Psoas muscle (tissue), 8 donors: ENCODE measurements around the gene PSMB4. TPM values are rescaled to one million over a fixed set of nuclear protein-coding genes. Genes with fewer than 3 reads are reported as not detected.
A peak's percentile ranks its signal among the peaks of the same experiment; 100 is the strongest.

Source experiments
- ATAC-seq, 4 donors: fragments of 200-7000 bp; cut with Tn5 transposase; one replicate each; pipeline ENCODE4 v1.9.1; 2020; ENCODE audit warnings: moderate library complexity in 3 of 4, mild to moderate bottlenecking in 2 of 4
- DNase-seq, 2 donors: peaks; one replicate each; pipeline ENCODE4 v3.0.0-alpha.2; 2020
- H3K27ac ChIP-seq: fragments of 200-600 bp; one replicate; pipeline ENCODE4 v1.8.0; 2022
- H3K27me3 ChIP-seq, 3 donors: fragments of 200-600 bp in 1 of 3; one replicate each; pipeline versions ENCODE4 v1.6.1 to v1.8.0; 2013 to 2022; ENCODE audit warnings: low read length in 2 of 3, mild to moderate bottlenecking in 2 of 3, moderate library complexity in 1 of 3; ENCODE audit not compliant: insufficient read depth in 3 of 3
- H3K36me3 ChIP-seq, 2 donors: fragments of 200-600 bp in 1 of 2; one replicate each; pipeline versions ENCODE4 v1.6.1 to v1.8.0; 2013 to 2022; ENCODE audit warnings: low read depth in 1 of 2, mild to moderate bottlenecking in 1 of 2, moderate library complexity in 1 of 2; ENCODE audit not compliant: insufficient read depth in 1 of 2
- H3K4me1 ChIP-seq: fragments of 200-600 bp; one replicate; pipeline ENCODE4 v1.8.0; 2022
- H3K4me3 ChIP-seq: fragments of 200-600 bp; one replicate; pipeline ENCODE4 v1.8.0; 2022; ENCODE audit warnings: mild to moderate bottlenecking
- H3K9me3 ChIP-seq: fragments of 200-600 bp; one replicate; pipeline ENCODE4 v1.8.0; 2022
- WGBS, 3 donors: extraction: QIAGEN DNeasy Blood & Tissue Kit; methylation state at CpG; one replicate each; pipeline versions ENCODE4 v1.1.6 to v1.1.7; 2013; 5-methylcytosine and 5-hydroxymethylcytosine counted together
- intact Hi-C, 2 donors: fragments of 100-400 bp; cut with DNase I; formaldehyde crosslinking; loops; one replicate each; pipeline versions ENCODE4 v1.11.0 to v1.14.2; 2022
- polyA plus RNA-seq, 3 donors: library from polyadenylated mRNA; stranded (reverse); fragments of 200-250 nt; gene quantifications; one replicate each; pipeline ENCODE4 v1.2.3, GENCODE V29; 2013
- total RNA-seq, 4 donors: library from RNA; stranded (reverse); fragmentation: NEBNext Ultra II Directional in 2 of 4; extraction: Animal tissue kit (Norgen Biotek cat#: 25700) in 2 of 4; gene quantifications; one replicate each; pipeline versions ENCODE4 v1.2.1 to v1.2.4, GENCODE V29; 2021 to 2023
- TF ChIP-seq, protein P1 (sequence below): fragments of 200-600 bp; IDR thresholded peaks from one replicate; pipeline ENCODE4 v1.8.0; 2022; ENCODE audit warnings: antibody characterized with exemption
- donor health status: healthy with polysubstance abuse.
- donor health status: DM: no; HTN: no; CAD: no; lungs with moderate emphysema.
- donor health status: Bipolar disorder and iron deficiency.
- donor health status: healthy.
- donor health status: DM: yes; HTN: yes; CAD: no.
- donor health status: DM: no; HTN: no; CAD: no.
- donor health status: DM: no; HTN: no; CAD: no.
- donor health status: DM: yes; HTN: yes; CAD: no.

PSMB4 gene
- total and polyA plus RNA-seq, 7 donors: 149 to 521 (median 285) TPM

DNA sequence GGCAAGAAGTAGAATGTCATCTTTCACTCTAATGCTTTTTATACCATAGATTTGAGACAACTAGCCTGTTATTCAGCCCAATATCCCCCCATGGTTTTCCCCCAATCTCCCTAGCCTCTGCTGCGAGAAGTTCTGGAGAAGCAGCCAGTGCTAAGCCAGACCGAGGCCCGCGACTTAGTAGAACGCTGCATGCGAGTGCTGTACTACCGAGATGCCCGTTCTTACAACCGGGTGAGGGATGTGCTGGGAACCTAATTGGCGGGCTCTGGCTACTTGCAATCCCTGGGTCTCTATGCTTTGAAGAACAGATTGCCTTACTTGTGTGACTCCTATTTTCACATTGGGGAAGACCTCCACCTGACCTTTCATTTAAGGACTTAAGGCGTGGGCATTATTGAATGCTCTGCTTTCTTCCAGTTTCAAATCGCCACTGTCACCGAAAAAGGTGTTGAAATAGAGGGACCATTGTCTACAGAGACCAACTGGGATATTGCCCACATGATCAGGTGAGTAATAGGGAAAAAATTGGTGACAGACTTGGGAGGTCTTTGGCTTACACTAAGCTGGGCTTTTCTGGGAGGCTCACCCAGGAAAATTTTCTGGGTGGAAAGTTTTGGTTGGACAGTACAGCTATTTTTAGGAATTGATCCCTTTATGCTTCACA, 1.9 kb downstream of the PSMB4 start:
- TF ChIP-seq, protein P1, sequence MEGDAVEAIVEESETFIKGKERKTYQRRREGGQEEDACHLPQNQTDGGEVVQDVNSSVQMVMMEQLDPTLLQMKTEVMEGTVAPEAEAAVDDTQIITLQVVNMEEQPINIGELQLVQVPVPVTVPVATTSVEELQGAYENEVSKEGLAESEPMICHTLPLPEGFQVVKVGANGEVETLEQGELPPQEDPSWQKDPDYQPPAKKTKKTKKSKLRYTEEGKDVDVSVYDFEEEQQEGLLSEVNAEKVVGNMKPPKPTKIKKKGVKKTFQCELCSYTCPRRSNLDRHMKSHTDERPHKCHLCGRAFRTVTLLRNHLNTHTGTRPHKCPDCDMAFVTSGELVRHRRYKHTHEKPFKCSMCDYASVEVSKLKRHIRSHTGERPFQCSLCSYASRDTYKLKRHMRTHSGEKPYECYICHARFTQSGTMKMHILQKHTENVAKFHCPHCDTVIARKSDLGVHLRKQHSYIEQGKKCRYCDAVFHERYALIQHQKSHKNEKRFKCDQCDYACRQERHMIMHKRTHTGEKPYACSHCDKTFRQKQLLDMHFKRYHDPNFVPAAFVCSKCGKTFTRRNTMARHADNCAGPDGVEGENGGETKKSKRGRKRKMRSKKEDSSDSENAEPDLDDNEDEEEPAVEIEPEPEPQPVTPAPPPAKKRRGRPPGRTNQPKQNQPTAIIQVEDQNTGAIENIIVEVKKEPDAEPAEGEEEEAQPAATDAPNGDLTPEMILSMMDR: no peak
- peaks cover 12 to 62% of the 10 kb centered on the region in 2 donors for H3K36me3 ChIP-seq
- ATAC-seq: no peak
- no peaks in the 10 kb centered on the region for H3K27me3 ChIP-seq
- intact Hi-C loops: loop anchor here in 1 of 2 donors (10.0 kb wide), 1 partner anchor 96 kb away; no protein-coding TSS in a partner anchor
- H3K4me1 ChIP-seq: peaks cover 11% of the 10 kb centered on the region
- H3K4me3 ChIP-seq: peak overlapping the region; percentile 91
- H3K27ac ChIP-seq: peak overlapping the region; percentile 98
- H3K9me3 ChIP-seq: no peaks in the 10 kb centered on the region
- 86 to 91% (median 86%) methylated on average over 13 of the region's 13 CpGs for WGBS, 3 donors
- DNase-seq: no peak

GRCh38 chr1:151401860-151402259, 2.5 kb downstream of the PSMB4 start:
- Histone ChIP-seq H3K4me1 (peaks cover 11% of the 10 kb centered on the region), H3K9me3 (no peaks in the 10 kb centered on the region), H3K27ac (peak overlapping the region; percentile 98), H3K27me3 (no peaks in the 10 kb centered on the region), H3K4me3 (no peak overlapping the region), H3K36me3 (peaks cover 12 to 68% of the 10 kb centered on the region in 2 donors)
- ATAC-seq (no peak), DNase-seq (no peak)
- TF ChIP-seq, protein P1: no peak
- intact Hi-C loops: loop anchor here (2.0 to 10.0 kb wide), 2 partner anchors 97 to 103 kb away; no protein-coding TSS in a partner anchor
- WGBS, 3 donors: 67 to 76% (median 70%) methylated on average over 2 of the region's 2 CpGs

- H3K27ac ChIP-seq: no peak overlapping the region
- no peak overlapping the region for H3K4me3 ChIP-seq
- H3K36me3 ChIP-seq: peaks cover 16 to 77% of the 10 kb centered on the region in 2 donors
- peaks cover 11% of the 10 kb centered on the region for H3K4me1 ChIP-seq
- no peak for ATAC-seq
- TF ChIP-seq, protein P1: no peak
- intact Hi-C loops: loop anchor here (2.0 to 10.0 kb wide), 2 partner anchors 98 to 104 kb away; no protein-coding TSS in a partner anchor
- WGBS, 3 donors: 56 to 66% (median 58%) methylated on average over 2 of the region's 2 CpGs
- no peaks in the 10 kb centered on the region for H3K27me3 ChIP-seq
- H3K9me3 ChIP-seq: no peaks in the 10 kb centered on the region
- no peak for DNase-seq
Observed at GRCh38 chr1:151402764-151403163, 3.4 kb downstream of the PSMB4 start.

GRCh38 chr1:151403612-151404011, 4.2 kb downstream of the PSMB4 start:
- TF ChIP-seq, protein P1: no peak
- Histone ChIP-seq H3K36me3 (peaks cover 19 to 85% of the 10 kb centered on the region in 2 donors), H3K27ac (no peak overlapping the region), H3K4me1 (peaks cover 11% of the 10 kb centered on the region), H3K27me3 (no peaks in the 10 kb centered on the region), H3K9me3 (no peaks in the 10 kb centered on the region), H3K4me3 (no peak overlapping the region)
- 83 to 88% (median 84%) methylated on average over 3 of the region's 3 CpGs for whole genome bisulfite sequencing, 3 donors
- no peak for ATAC-seq
- DNase-seq: no peak
- intact Hi-C loops: loop anchor here (2.0 to 10.0 kb wide), 2 partner anchors 99 to 105 kb away; no protein-coding TSS in a partner anchor
